Uterus (tissue), 2 donors: ENCODE measurements around the gene PITPNM2.

Experiments
- POLR2A ChIP-seq, 2 donors: fragments of 450-650 bp; IDR thresholded peaks; one replicate each; pipeline ENCODE4 v1.6.1; 2016; ENCODE audit warnings: antibody characterized with exemption in 2 of 2, mild to moderate bottlenecking in 1 of 2, moderate library complexity in 1 of 2
- TF ChIP-seq, protein P1 (sequence below), 4 experiments: fragments of 200-600 bp in 2 of 4; fragments of 450-650 bp in 2 of 4; sonication (generic) in 2 of 4; IDR thresholded peaks; one replicate each; pipeline ENCODE4 v1.5.1; 2016 to 2019; ENCODE audit warnings: antibody characterized with exemption in 4 of 4, mild to moderate bottlenecking in 2 of 4, moderate library complexity in 1 of 4

DNA sequence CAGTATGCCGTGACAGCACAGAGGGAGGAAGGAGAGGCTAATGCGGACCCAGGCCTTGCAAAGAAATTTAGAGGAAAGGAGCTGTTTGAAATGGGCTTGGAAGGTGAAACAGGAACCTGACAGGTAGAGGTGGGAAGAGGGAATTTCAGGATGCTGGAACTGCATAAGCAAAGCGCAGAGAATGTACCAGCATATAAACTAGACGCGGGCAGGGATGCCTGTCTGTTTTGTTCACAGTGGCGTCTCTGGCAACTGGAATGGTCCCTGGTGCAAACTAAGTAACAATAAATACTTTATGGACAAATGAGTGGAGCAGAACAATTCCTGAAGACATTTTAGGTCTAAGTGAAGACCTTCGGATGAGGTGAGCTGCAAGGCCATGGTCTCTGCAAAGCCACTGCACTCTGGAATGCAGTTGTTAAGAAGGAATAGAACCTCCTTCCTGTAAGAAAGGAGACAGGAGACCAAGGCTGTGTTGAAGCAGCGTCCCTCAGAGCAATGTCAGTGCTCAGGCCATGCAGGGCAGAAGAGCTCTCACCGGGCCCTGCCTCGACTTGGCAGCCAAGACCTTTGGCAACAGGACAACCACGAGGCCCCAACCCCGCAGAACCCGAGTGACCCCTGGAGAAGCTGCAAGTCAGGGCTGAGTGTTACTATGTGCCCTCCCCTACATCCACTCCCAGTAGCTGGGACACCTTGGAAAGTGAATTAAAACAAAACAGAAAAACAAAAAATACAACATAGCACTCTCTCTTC is 42.8 kb downstream of the PITPNM2 start:
- TF ChIP-seq POLR2A (IDR thresholded peaks at IDR 0.05): no peak
- TF ChIP-seq, protein P1, sequence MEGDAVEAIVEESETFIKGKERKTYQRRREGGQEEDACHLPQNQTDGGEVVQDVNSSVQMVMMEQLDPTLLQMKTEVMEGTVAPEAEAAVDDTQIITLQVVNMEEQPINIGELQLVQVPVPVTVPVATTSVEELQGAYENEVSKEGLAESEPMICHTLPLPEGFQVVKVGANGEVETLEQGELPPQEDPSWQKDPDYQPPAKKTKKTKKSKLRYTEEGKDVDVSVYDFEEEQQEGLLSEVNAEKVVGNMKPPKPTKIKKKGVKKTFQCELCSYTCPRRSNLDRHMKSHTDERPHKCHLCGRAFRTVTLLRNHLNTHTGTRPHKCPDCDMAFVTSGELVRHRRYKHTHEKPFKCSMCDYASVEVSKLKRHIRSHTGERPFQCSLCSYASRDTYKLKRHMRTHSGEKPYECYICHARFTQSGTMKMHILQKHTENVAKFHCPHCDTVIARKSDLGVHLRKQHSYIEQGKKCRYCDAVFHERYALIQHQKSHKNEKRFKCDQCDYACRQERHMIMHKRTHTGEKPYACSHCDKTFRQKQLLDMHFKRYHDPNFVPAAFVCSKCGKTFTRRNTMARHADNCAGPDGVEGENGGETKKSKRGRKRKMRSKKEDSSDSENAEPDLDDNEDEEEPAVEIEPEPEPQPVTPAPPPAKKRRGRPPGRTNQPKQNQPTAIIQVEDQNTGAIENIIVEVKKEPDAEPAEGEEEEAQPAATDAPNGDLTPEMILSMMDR (IDR thresholded peaks at IDR 0.05): no peak
